Cardiac fibroblast (primary cell): ENCODE measurements around the gene DNAJC30.

Source experiments
- DNase-seq, 2 donors: peaks; one replicate each; pipeline versions ENCODE4 v3.0.0 to v3.0.0-alpha.2; 2010; ENCODE audit warnings: low read depth in 2 of 2
- H3K4me3 ChIP-seq, 2 donors: replicated peaks in 1 of 2; 1 replicate in 1 of 2; 2 replicates in 1 of 2; pipeline ENCODE4 v1.5.1; 2011; ENCODE audit warnings: low read depth in 2 of 2, low read length in 2 of 2, mild to moderate bottlenecking in 2 of 2, moderate library complexity in 1 of 2
- TF ChIP-seq, protein P1 (sequence below): IDR thresholded peaks from one replicate; pipeline ENCODE4 v1.5.1; 2011; ENCODE audit warnings: low read depth, mild to moderate bottlenecking, low read length, inconsistent platforms

The DNAJC30 gene

GRCh38 chr7:73631558-73631957 is 51.7 kb downstream of the DNAJC30 start:
- no peak overlapping the region for H3K4me3 ChIP-seq
- TF ChIP-seq, protein P1, sequence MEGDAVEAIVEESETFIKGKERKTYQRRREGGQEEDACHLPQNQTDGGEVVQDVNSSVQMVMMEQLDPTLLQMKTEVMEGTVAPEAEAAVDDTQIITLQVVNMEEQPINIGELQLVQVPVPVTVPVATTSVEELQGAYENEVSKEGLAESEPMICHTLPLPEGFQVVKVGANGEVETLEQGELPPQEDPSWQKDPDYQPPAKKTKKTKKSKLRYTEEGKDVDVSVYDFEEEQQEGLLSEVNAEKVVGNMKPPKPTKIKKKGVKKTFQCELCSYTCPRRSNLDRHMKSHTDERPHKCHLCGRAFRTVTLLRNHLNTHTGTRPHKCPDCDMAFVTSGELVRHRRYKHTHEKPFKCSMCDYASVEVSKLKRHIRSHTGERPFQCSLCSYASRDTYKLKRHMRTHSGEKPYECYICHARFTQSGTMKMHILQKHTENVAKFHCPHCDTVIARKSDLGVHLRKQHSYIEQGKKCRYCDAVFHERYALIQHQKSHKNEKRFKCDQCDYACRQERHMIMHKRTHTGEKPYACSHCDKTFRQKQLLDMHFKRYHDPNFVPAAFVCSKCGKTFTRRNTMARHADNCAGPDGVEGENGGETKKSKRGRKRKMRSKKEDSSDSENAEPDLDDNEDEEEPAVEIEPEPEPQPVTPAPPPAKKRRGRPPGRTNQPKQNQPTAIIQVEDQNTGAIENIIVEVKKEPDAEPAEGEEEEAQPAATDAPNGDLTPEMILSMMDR: no peak
- no peak for DNase-seq
